RWPE1 (cell line): Measurements from ENCODE around the gene EXOSC6.

Experiments used
- CTCF ChIA-PET: fragments of 350-600 bp; sonication (Branson Sonifier 250); formaldehyde crosslinking; extraction: SDS; loops from one replicate; lab custom pipeline; 2021; lab: Yijun Ruan, JAX
- POLR2A ChIA-PET: fragments of 400-600 bp; formaldehyde crosslinking; extraction: SDS; loops from one replicate; lab custom pipeline; 2020; ENCODE audit warnings: antibody characterized with exemption; ENCODE audit not compliant: low non-redundant PET; lab: Yijun Ruan, JAX
- DNase-seq: peaks from one replicate; pipeline ENCODE4 v3.0.0; 2012; ENCODE audit warnings: low spot score
- H3K27ac ChIP-seq: fragments of 450-650 bp; 2 replicates; pipeline ENCODE4 v1.5.1; 2017
- TF ChIP-seq, protein P1 (sequence below): fragments of 450-650 bp; conservative IDR thresholded peaks from 2 replicates; pipeline ENCODE4 v1.5.1; 2017; ENCODE audit warnings: low read depth, mild to moderate bottlenecking

Gene EXOSC6

GRCh38 chr16:70255574-70255973 lies 3.8 kb upstream of the EXOSC6 start:
- ChIA-PET CTCF (interaction anchor here (0.6 to 1.3 kb wide), 4 partner anchors 30 to 1648 kb away, joined by 3 read pairs; partner anchors contain the start of gene DDX19B), POLR2A (no interaction called here)
- TF ChIP-seq, protein P1, sequence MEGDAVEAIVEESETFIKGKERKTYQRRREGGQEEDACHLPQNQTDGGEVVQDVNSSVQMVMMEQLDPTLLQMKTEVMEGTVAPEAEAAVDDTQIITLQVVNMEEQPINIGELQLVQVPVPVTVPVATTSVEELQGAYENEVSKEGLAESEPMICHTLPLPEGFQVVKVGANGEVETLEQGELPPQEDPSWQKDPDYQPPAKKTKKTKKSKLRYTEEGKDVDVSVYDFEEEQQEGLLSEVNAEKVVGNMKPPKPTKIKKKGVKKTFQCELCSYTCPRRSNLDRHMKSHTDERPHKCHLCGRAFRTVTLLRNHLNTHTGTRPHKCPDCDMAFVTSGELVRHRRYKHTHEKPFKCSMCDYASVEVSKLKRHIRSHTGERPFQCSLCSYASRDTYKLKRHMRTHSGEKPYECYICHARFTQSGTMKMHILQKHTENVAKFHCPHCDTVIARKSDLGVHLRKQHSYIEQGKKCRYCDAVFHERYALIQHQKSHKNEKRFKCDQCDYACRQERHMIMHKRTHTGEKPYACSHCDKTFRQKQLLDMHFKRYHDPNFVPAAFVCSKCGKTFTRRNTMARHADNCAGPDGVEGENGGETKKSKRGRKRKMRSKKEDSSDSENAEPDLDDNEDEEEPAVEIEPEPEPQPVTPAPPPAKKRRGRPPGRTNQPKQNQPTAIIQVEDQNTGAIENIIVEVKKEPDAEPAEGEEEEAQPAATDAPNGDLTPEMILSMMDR: no peak
- H3K27ac ChIP-seq: peak overlapping the region; percentile 94; the same call in 1 of the 2 replicates
- no peak for DNase-seq

GRCh38 chr16:70254965-70255286 lies 3.2 kb upstream of the EXOSC6 start:
- no peak for DNase-seq
- TF ChIP-seq, protein P1: no peak
- ChIA-PET POLR2A (no interaction called here), CTCF (interaction anchor here (0.6 to 1.3 kb wide), 5 partner anchors 18 to 1648 kb away, joined by 3 to 5 read pairs (median 3); partner anchors contain the start of gene DDX19B)
- H3K27ac ChIP-seq: peak overlapping the region; percentile 94

GRCh38 chr16:70254180-70254964 lies 2.6 kb upstream of the EXOSC6 start:
- DNase-seq: no peak
- ChIA-PET CTCF (interaction anchor here (0.7 to 1.7 kb wide), 6 partner anchors 8 to 45 kb away, joined by 3 to 5 read pairs (median 3); partner anchors contain the start of gene DDX19B), POLR2A (no interaction called here)
- TF ChIP-seq, protein P1: peak; percentile 3; the same call in 1 of the 2 replicates
- peak overlapping the region; percentile 94 for H3K27ac ChIP-seq

- ChIA-PET CTCF (interaction anchor here (0.6 to 1.7 kb wide), 4 partner anchors 9 to 22 kb away, joined by 3 to 5 read pairs (median 4); no protein-coding TSS in a partner anchor), POLR2A (no interaction called here)
- TF ChIP-seq, protein P1: peak; percentile 69
- peak; percentile 32 for DNase-seq
- H3K27ac ChIP-seq: peak overlapping the region; percentile 94
Observed at GRCh38 chr16:70253291-70254106, 1.8 kb upstream of the EXOSC6 start.

- DNase-seq: no peak
- CTCF ChIA-PET: interaction anchor here (0.6 to 1.7 kb wide), 7 partner anchors 12 to 47 kb away, joined by 3 to 6 read pairs (median 3); partner anchors contain the start of gene DDX19B
- POLR2A ChIA-PET: interaction anchor here (1.2 kb wide), 1 partner anchor 14 kb away, joined by 4 read pairs; no protein-coding TSS in a partner anchor
Observed at GRCh38 chr16:70252355-70252988, 732 bp upstream of the EXOSC6 start.

More at GRCh38 chr16:70252355-70252988, 732 bp upstream of the EXOSC6 start:
- H3K27ac ChIP-seq: peak overlapping the region; percentile 94
- TF ChIP-seq, protein P1: no peak
